Epithelial cell of proximal tubule (primary cell): ENCODE results near the gene AQP2. TPM values are rescaled to one million over a fixed set of nuclear protein-coding genes. Genes with fewer than 3 reads are reported as not detected.

Source experiments
- DNase-seq: peaks from one replicate; pipeline ENCODE4 v3.0.0-alpha.2; 2011; ENCODE audit warnings: low read depth
- H3K4me3 ChIP-seq: 2 replicates; pipeline ENCODE4 v1.5.1; 2011; ENCODE audit warnings: low read depth, mild to moderate bottlenecking, low read length
- CTCF ChIP-seq: conservative IDR thresholded peaks from 2 replicates; pipeline ENCODE4 v1.5.1; 2012; ENCODE audit warnings: low read depth, mild to moderate bottlenecking, low read length
- total RNA-seq: library from RNA; depleted of rRNA; stranded (reverse); fragments of >200 nt; gene quantifications from 2 replicates; pipeline ENCODE4 v1.2.3, GENCODE V29; 2015

AQP2 gene
- total RNA-seq, 1 donor from 2014 or later, result not detected

GRCh38 chr12:49969651-49970429 lies 19.3 kb downstream of the AQP2 start:
- no peak for TF ChIP-seq CTCF
- no peak for DNase-seq
- H3K4me3 ChIP-seq, result no peak overlapping the region

GRCh38 chr12:49970658-49971057 lies 20.1 kb downstream of the AQP2 start:
- TF ChIP-seq CTCF, result no peak
- no peak for DNase-seq
- no peak overlapping the region for H3K4me3 ChIP-seq

DNA sequence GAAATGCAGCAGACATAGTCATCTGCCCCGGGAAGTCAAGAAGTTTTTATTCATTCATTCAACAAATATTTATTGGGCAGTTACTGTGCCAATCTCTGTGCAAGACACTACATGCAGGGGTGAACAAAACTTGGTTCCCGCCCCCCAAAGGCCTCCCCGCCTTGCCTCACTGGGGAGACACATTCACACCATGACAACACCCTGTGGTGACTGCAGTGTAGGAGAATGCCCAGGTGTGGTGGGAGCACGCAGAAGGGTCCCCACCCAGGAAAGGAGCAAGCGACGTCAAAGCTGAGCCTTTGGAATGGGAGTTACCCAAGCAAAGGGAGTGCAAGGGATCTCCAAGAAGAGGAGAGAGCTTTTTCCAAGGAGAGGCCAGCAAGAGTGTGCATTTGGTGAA lies 20.6 kb downstream of the AQP2 start:
- no peak for DNase-seq

GRCh38 chr12:49972129-49972528 lies 21.6 kb downstream of the AQP2 start:
- no peak overlapping the region for H3K4me3 ChIP-seq
- TF ChIP-seq CTCF, result no peak
- DNase-seq, result no peak

More for the DNA sequence above, 20.6 kb downstream of the AQP2 start:
- no peak for TF ChIP-seq CTCF
- H3K4me3 ChIP-seq, result no peak overlapping the region

- H3K4me3 ChIP-seq, result no peak within 1 kb of the TSS
- no peak for TF ChIP-seq CTCF
- no peak for DNase-seq
Measured at GRCh38 chr12:49972641-49973360, 22.3 kb downstream of the AQP2 start, which contains the start of gene AQP6. AQP6 (plus strand) TSS chr12:49972947; CDS start chr12:49973174, 227 bp downstream.

- no peak for DNase-seq
- H3K4me3 ChIP-seq, result no peak overlapping the region
- no peak for TF ChIP-seq CTCF
Measured at GRCh38 chr12:49973361-49973830, 22.9 kb downstream of the AQP2 start.
